Stomach smooth muscle (tissue), 2 donors: ENCODE data around the gene PLXNA4.

Source experiments
- H3K27ac ChIP-seq: one replicate; pipeline ENCODE4 v1.7.0; 2013; ENCODE audit warnings: mild to moderate bottlenecking, low read length, inconsistent platforms
- H3K27me3 ChIP-seq, 2 donors: one replicate each; pipeline ENCODE4 v1.7.0; 2013; ENCODE audit warnings: low read length in 2 of 2; ENCODE audit not compliant: insufficient read depth in 2 of 2, control insufficient read depth in 1 of 2
- H3K36me3 ChIP-seq, 2 donors: one replicate each; pipeline ENCODE4 v1.7.0; 2013; ENCODE audit warnings: low read length in 2 of 2; ENCODE audit not compliant: control insufficient read depth in 2 of 2, insufficient read depth in 2 of 2
- H3K4me1 ChIP-seq: one replicate; pipeline ENCODE4 v1.7.0; 2013; ENCODE audit warnings: low read length; ENCODE audit not compliant: control insufficient read depth, insufficient read depth
- H3K4me3 ChIP-seq, 2 donors: one replicate each; pipeline ENCODE4 v1.7.0; 2013; ENCODE audit warnings: low read length in 2 of 2
- H3K9ac ChIP-seq, 2 donors: one replicate each; pipeline ENCODE4 v1.7.0; 2013; ENCODE audit warnings: low read length in 2 of 2, mild to moderate bottlenecking in 1 of 2
- H3K9me3 ChIP-seq, 2 donors: one replicate each; pipeline ENCODE4 v1.7.0; 2013; ENCODE audit warnings: low read length in 2 of 2; ENCODE audit not compliant: control insufficient read depth in 2 of 2
- donor health status: healthy.
- donor health status: Pancreatic carcinoma.

PLXNA4 gene

GRCh38 chr7:132518102-132518838 is 58.0 kb downstream of the PLXNA4 start:
- no peaks in the 10 kb centered on the region for H3K9me3 ChIP-seq
- H3K4me3 ChIP-seq: no peak overlapping the region
- no peak overlapping the region for H3K9ac ChIP-seq
- peaks cover 6% of the 10 kb centered on the region for H3K4me1 ChIP-seq
- no peaks in the 10 kb centered on the region for H3K27me3 ChIP-seq
- H3K36me3 ChIP-seq: no peaks in the 10 kb centered on the region
- H3K27ac ChIP-seq: no peak overlapping the region

GRCh38 chr7:132516042-132516840 is 60.0 kb downstream of the PLXNA4 start:
- Histone ChIP-seq H3K9me3 (no peaks in the 10 kb centered on the region), H3K27ac (no peak overlapping the region), H3K4me1 (peaks cover 6% of the 10 kb centered on the region), H3K36me3 (no peaks in the 10 kb centered on the region), H3K9ac (no peak overlapping the region), H3K27me3 (no peaks in the 10 kb centered on the region), H3K4me3 (no peak overlapping the region)

- Histone ChIP-seq H3K27ac (no peak overlapping the region), H3K36me3 (no peaks in the 10 kb centered on the region), H3K4me1 (peaks cover 3% of the 10 kb centered on the region), H3K27me3 (no peaks in the 10 kb centered on the region), H3K9ac (no peak overlapping the region), H3K9me3 (no peaks in the 10 kb centered on the region), H3K4me3 (no peak overlapping the region)
Measured at GRCh38 chr7:132515181-132515580, 61.1 kb downstream of the PLXNA4 start.

GRCh38 chr7:132514430-132514829 is 61.8 kb downstream of the PLXNA4 start:
- Histone ChIP-seq H3K36me3 (no peaks in the 10 kb centered on the region), H3K27ac (no peak overlapping the region), H3K9me3 (no peaks in the 10 kb centered on the region), H3K9ac (no peak overlapping the region), H3K4me1 (peaks cover 2% of the 10 kb centered on the region), H3K27me3 (no peaks in the 10 kb centered on the region), H3K4me3 (no peak overlapping the region)

- H3K9ac ChIP-seq: no peak overlapping the region
- no peaks in the 10 kb centered on the region for H3K9me3 ChIP-seq
- peaks cover 3% of the 10 kb centered on the region for H3K4me1 ChIP-seq
- H3K36me3 ChIP-seq: peaks cover 0 to 2% of the 10 kb centered on the region in 2 donors
- H3K27me3 ChIP-seq: no peaks in the 10 kb centered on the region
- no peak overlapping the region for H3K4me3 ChIP-seq
- H3K27ac ChIP-seq: no peak overlapping the region
Measured at GRCh38 chr7:132511921-132512320, 64.3 kb downstream of the PLXNA4 start.

- H3K9me3 ChIP-seq: no peaks in the 10 kb centered on the region
- no peak overlapping the region for H3K27ac ChIP-seq
- H3K4me3 ChIP-seq: no peak overlapping the region
- no peak overlapping the region for H3K9ac ChIP-seq
- peaks cover 0 to 2% of the 10 kb centered on the region in 2 donors for H3K36me3 ChIP-seq
- peaks cover 3% of the 10 kb centered on the region for H3K4me1 ChIP-seq
- no peaks in the 10 kb centered on the region for H3K27me3 ChIP-seq
Measured at GRCh38 chr7:132511387-132511786, 64.9 kb downstream of the PLXNA4 start.

- Histone ChIP-seq H3K36me3 (peaks cover 0 to 2% of the 10 kb centered on the region in 2 donors), H3K27me3 (no peaks in the 10 kb centered on the region), H3K4me1 (peaks cover 5% of the 10 kb centered on the region), H3K9ac (no peak overlapping the region), H3K27ac (no peak overlapping the region), H3K9me3 (no peaks in the 10 kb centered on the region), H3K4me3 (no peak overlapping the region)
Measured at GRCh38 chr7:132509643-132510042, 66.6 kb downstream of the PLXNA4 start.

- no peaks in the 10 kb centered on the region for H3K27me3 ChIP-seq
- H3K4me1 ChIP-seq: peaks cover 5% of the 10 kb centered on the region
- peaks cover 0 to 2% of the 10 kb centered on the region in 2 donors for H3K36me3 ChIP-seq
- H3K9me3 ChIP-seq: no peaks in the 10 kb centered on the region
- no peak overlapping the region for H3K9ac ChIP-seq
- H3K4me3 ChIP-seq: no peak overlapping the region
- H3K27ac ChIP-seq: no peak overlapping the region
Measured at GRCh38 chr7:132508724-132509353, 67.4 kb downstream of the PLXNA4 start.

- Histone ChIP-seq H3K9me3 (no peaks in the 10 kb centered on the region), H3K9ac (no peak overlapping the region), H3K4me3 (no peak overlapping the region), H3K27me3 (no peaks in the 10 kb centered on the region), H3K27ac (no peak overlapping the region), H3K36me3 (peaks cover 0 to 2% of the 10 kb centered on the region in 2 donors), H3K4me1 (peaks cover 5% of the 10 kb centered on the region)
Measured at GRCh38 chr7:132504852-132505251, 71.4 kb downstream of the PLXNA4 start.

GRCh38 chr7:132504071-132504470 is 72.2 kb downstream of the PLXNA4 start:
- H3K9ac ChIP-seq: no peak overlapping the region
- H3K36me3 ChIP-seq: peaks cover 0 to 2% of the 10 kb centered on the region in 2 donors
- H3K4me1 ChIP-seq: peaks cover 4% of the 10 kb centered on the region
- no peak overlapping the region for H3K4me3 ChIP-seq
- H3K27ac ChIP-seq: no peak overlapping the region
- H3K27me3 ChIP-seq: no peaks in the 10 kb centered on the region
- H3K9me3 ChIP-seq: no peaks in the 10 kb centered on the region
